GM11168 (cell line): Measurements from ENCODE around the gene PRTN3.

Experiments
- in situ Hi-C: fragments of 300-500 bp; cut with MboI; formaldehyde crosslinking; loops from one replicate; pipeline ENCODE4 v1.12.0; 2022; ENCODE audit warnings: low sequenced_read_pairs; ENCODE audit not compliant: unreplicated experiment

PRTN3 gene

GRCh38 chr19:861141-861755, 20.4 kb downstream of the PRTN3 start:
- in situ Hi-C loops = loop anchor here (5.0 to 10.0 kb wide), 2 partner anchors 41 to 124 kb away; partner anchors contain the start of gene WDR18

GRCh38 chr19:861756-862580, 21.2 kb downstream of the PRTN3 start:
- in situ Hi-C loops = loop anchor here (5.0 to 10.0 kb wide), 2 partner anchors 40 to 123 kb away; partner anchors contain the start of gene WDR18

- in situ Hi-C loops = loop anchor here (5.0 to 10.0 kb wide), 2 partner anchors 40 to 122 kb away; partner anchors contain the start of gene WDR18
Measured at GRCh38 chr19:862581-863314, 21.9 kb downstream of the PRTN3 start.

GRCh38 chr19:863315-863620, 22.5 kb downstream of the PRTN3 start:
- in situ Hi-C loops = loop anchor here (5.0 to 10.0 kb wide), 2 partner anchors 39 to 122 kb away; partner anchors contain the start of gene WDR18

- in situ Hi-C loops = loop anchor here (10.0 kb wide), 1 partner anchor 118 kb away; the partner anchor contains the start of gene WDR18
Measured at GRCh38 chr19:866769-867300, 26.0 kb downstream of the PRTN3 start.

- in situ Hi-C loops = loop anchor here (10.0 kb wide), 1 partner anchor 117 kb away; the partner anchor contains the start of gene WDR18
Measured at GRCh38 chr19:867301-867793, 26.5 kb downstream of the PRTN3 start.

- in situ Hi-C loops = loop anchor here (10.0 kb wide), 1 partner anchor 117 kb away; the partner anchor contains the start of gene WDR18
Measured at GRCh38 chr19:867855-868457, 27.2 kb downstream of the PRTN3 start.

GRCh38 chr19:868458-869244, 27.9 kb downstream of the PRTN3 start:
- in situ Hi-C loops = loop anchor here (10.0 kb wide), 1 partner anchor 116 kb away; the partner anchor contains the start of gene WDR18

GRCh38 chr19:869245-870177, 28.7 kb downstream of the PRTN3 start:
- in situ Hi-C loops = loop anchor here (10.0 kb wide), 1 partner anchor 115 kb away; the partner anchor contains the start of gene WDR18

- in situ Hi-C loops = no loop called here
Measured at GRCh38 chr19:870314-870713, 29.5 kb downstream of the PRTN3 start.

GRCh38 chr19:870963-871401, 30.2 kb downstream of the PRTN3 start:
- in situ Hi-C loops = no loop called here

GRCh38 chr19:871446-872265, 30.9 kb downstream of the PRTN3 start:
- in situ Hi-C loops = no loop called here

- in situ Hi-C loops = no loop called here
Measured at GRCh38 chr19:872266-872951, 31.6 kb downstream of the PRTN3 start.

- in situ Hi-C loops = no loop called here
Measured at GRCh38 chr19:873084-873483, 32.3 kb downstream of the PRTN3 start.

- in situ Hi-C loops = no loop called here
Measured at GRCh38 chr19:873561-874041, 32.8 kb downstream of the PRTN3 start.

- in situ Hi-C loops = no loop called here
Measured at GRCh38 chr19:875265-875879, 34.6 kb downstream of the PRTN3 start.
